Large intestine (tissue), 3 donors: Measurements from ENCODE around the gene SORBS2. TPM values are rescaled to one million over a fixed set of nuclear protein-coding genes. Genes with fewer than 3 reads are reported as not detected.

Experiments used
- DNase-seq, 2 donors: peaks; one replicate each; pipeline versions ENCODE4 v3.0.0 to v3.0.0-alpha.2; 2013
- H3K27ac ChIP-seq: one replicate; pipeline ENCODE4 v1.5.1; 2013; ENCODE audit warnings: low read length
- H3K27me3 ChIP-seq: 2 replicates; pipeline ENCODE4 v1.6.1; 2013; ENCODE audit warnings: low read length; ENCODE audit not compliant: control insufficient read depth, insufficient read depth
- H3K36me3 ChIP-seq: 2 replicates; pipeline ENCODE4 v1.6.1; 2013; ENCODE audit warnings: low read length; ENCODE audit not compliant: control insufficient read depth, insufficient read depth
- H3K4me1 ChIP-seq: one replicate; pipeline ENCODE4 v1.6.1; 2013; ENCODE audit warnings: low read length; ENCODE audit not compliant: control insufficient read depth, insufficient read depth
- H3K4me3 ChIP-seq: one replicate; pipeline ENCODE4 v1.5.1; 2013; ENCODE audit warnings: low read length
- H3K9me3 ChIP-seq: one replicate; pipeline ENCODE4 v1.6.1; 2013; ENCODE audit warnings: mild to moderate bottlenecking, low read depth, low read length, moderate library complexity; ENCODE audit not compliant: control insufficient read depth
- WGBS: methylation state at CpG from one replicate; pipeline ENCODE4 v1.1.5; 2013; ENCODE audit warnings: low lambda C conversion rate; ENCODE audit not compliant: insufficient coverage; 5-methylcytosine and 5-hydroxymethylcytosine counted together
- polyA plus RNA-seq: library from polyadenylated mRNA; unstranded; fragments of 120-200 nt; gene quantifications from one replicate; pipeline ENCODE4 v1.2.1, GENCODE V29; 2013

SORBS2 gene
- polyA plus RNA-seq, 1 donor = 34.4 TPM

DNA sequence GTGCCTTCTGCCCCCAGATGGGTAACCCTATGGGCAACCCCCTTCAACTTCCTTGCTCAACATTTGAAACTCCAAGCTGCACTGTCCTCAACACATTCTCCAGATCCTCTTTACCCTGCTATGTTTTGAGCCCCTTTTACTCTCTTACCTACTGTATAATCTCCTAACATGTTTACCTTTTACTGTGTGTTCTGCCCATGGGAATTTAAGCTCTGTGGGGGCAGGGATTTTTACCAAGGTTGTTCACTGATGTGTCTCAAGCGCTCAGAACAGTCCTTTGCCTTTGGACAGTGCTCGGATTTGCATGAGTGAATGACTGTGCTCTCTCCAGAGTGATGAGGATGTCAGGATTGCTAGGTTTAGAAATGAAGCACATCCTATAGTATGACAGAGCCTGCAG, 53.2 kb downstream of the SORBS2 start:
- H3K4me1 ChIP-seq = no peaks in the 10 kb centered on the region
- H3K27me3 ChIP-seq = no peaks in the 10 kb centered on the region
- no peak overlapping the region for H3K4me3 ChIP-seq
- WGBS = no CpG with 5 or more reads among the region's 2 CpGs
- H3K9me3 ChIP-seq = no peaks in the 10 kb centered on the region
- DNase-seq = no peak
- H3K36me3 ChIP-seq = no peaks in the 10 kb centered on the region
- no peak overlapping the region for H3K27ac ChIP-seq

DNA sequence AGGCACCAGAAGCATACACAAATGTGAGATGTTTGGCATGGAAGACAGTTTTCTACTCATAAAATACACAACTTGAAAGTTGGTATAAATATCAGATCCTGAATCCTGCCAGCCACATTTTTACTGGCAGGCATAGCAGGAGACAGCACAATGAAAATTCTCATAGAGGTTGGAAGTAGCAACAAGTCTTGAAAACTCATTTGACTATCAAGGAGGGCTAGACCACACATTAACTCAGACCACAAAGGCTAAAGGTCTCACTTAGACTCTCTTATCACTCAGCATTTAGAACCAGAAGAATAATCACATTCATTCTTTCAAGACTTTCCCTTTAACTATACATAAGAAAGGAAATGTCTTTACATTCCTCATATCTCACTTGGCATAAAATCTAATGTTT, 56.5 kb downstream of the SORBS2 start:
- Histone ChIP-seq H3K4me3 (no peak overlapping the region), H3K4me1 (no peaks in the 10 kb centered on the region), H3K36me3 (no peaks in the 10 kb centered on the region), H3K9me3 (no peaks in the 10 kb centered on the region), H3K27me3 (no peaks in the 10 kb centered on the region), H3K27ac (no peak overlapping the region)
- DNase-seq = no peak

DNA sequence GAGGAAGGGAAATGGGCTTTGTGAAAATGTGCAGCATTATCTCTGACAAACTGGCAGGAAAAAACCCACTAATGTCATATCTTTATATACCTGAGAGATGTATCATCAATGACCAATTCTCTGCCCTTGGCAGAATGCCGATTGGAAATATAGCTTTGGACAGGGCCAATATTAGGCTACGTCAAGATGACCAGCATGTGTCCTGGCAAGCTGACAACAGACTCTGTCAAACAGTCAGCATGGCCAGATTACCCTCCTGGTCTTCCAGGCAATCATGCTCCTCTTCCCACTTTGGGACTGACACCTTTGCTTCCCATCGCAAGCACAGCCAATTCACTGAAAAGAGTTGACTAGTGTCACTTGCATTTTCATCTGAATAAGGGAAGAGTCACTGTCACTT, 57.0 kb downstream of the SORBS2 start:
- Histone ChIP-seq H3K9me3 (no peaks in the 10 kb centered on the region), H3K27ac (no peak overlapping the region), H3K4me3 (no peak overlapping the region), H3K4me1 (no peaks in the 10 kb centered on the region), H3K36me3 (no peaks in the 10 kb centered on the region), H3K27me3 (no peaks in the 10 kb centered on the region)
- DNase-seq = no peak
- WGBS = no CpG with 5 or more reads among the region's 3 CpGs

DNA sequence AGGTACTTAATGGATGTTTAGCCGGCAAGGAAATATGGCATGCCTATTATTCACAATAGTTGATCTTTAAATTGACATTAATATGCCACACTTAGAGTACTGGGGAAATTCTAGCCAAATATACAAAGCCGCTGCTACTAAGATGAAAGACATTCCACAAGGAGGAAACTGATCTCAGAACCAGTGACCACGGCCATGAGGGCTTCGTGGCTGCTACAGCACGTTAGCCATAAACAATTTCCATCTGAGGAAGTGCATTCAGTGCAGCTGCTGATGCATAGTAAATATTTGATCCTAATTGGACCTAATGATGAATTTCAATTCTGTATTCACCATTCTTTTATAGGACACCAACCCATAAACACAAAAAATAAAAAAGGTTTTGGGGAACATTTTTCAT, 59.1 kb downstream of the SORBS2 start:
- Histone ChIP-seq H3K4me1 (no peaks in the 10 kb centered on the region), H3K27me3 (no peaks in the 10 kb centered on the region), H3K4me3 (no peak overlapping the region), H3K9me3 (no peaks in the 10 kb centered on the region), H3K27ac (no peak overlapping the region), H3K36me3 (no peaks in the 10 kb centered on the region)
- DNase-seq = no peak
- WGBS = 40% methylated on average over 1 of the region's 5 CpGs

DNA sequence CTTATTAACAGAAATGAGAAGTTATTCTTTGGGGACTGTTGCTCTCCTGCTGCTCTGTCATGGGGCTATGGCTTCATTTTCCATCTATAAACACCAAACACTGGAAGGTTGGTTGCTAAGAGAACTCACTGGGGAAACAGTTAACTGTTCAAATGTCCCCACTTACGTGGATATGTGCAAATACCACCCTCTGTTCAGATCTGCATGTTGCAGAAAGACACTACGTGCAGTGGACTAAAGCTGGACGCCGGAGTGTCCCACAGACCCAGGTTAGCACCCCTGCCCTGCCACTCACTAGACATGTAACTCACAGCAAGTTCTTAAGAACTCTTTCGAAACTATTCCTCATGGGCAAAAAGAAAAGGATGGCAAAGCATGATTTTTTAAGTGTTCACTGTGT, 62.1 kb downstream of the SORBS2 start:
- no peak overlapping the region for H3K27ac ChIP-seq
- peak in 1 of 2 donors; percentile 9 for DNase-seq
- no peaks in the 10 kb centered on the region for H3K27me3 ChIP-seq
- no CpG with 5 or more reads among the region's 5 CpGs for WGBS
- H3K9me3 ChIP-seq = no peaks in the 10 kb centered on the region
- H3K4me3 ChIP-seq = no peak overlapping the region
- no peaks in the 10 kb centered on the region for H3K36me3 ChIP-seq
- no peaks in the 10 kb centered on the region for H3K4me1 ChIP-seq

DNA sequence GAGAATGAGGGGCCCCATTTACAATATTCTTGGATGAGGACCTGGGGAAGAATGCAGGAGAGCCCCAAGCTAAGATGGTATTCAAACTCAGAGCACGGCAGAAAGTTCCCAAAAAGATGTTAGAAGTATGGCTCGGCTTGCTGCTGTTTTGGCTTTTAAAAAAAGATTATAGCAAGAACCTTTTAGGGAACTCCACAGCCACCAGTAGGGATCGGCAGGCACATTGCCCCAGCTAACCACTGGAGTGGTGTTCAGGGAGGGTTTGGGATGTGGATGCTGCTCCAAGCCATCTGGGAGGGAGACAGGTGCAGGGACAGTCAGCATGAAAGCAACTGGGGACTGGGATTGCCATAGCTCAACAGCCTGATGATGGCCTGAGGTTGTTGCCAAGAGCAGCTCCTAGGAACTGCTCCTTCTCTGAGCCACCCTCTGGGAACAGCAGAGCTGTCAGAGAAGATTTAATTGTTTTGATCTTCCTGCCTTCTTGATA, 63.0 kb downstream of the SORBS2 start:
- DNase-seq = no peak
- H3K9me3 ChIP-seq = no peaks in the 10 kb centered on the region
- no CpG with 5 or more reads among the region's 3 CpGs for WGBS

DNA sequence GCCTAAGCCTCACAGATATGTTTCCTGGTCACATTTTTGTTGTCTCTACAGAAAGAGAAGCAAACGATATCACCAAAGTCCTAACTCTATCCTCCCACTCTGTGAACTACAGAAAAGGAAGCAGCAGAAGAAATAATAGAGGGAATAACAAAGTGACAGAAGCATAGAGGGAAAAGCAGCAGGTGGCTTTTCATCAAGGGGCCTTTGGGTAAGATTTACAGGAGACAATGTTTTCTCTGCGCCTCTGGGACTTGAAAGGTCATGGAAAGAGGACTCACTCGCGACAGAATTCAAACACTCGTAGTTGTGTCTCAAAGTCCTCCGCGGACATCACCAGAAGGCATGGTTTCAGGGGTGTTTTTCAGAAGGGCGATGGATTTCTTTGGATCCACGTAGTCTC, 66.1 kb downstream of the SORBS2 start:
- WGBS = 91% methylated on average over 4 of the region's 9 CpGs
- Histone ChIP-seq H3K4me1 (no peaks in the 10 kb centered on the region), H3K27ac (no peak overlapping the region), H3K4me3 (no peak overlapping the region), H3K27me3 (no peaks in the 10 kb centered on the region), H3K36me3 (no peaks in the 10 kb centered on the region), H3K9me3 (no peaks in the 10 kb centered on the region)
- DNase-seq = no peak

More for the DNA sequence above, 63.0 kb downstream of the SORBS2 start:
- Histone ChIP-seq H3K36me3 (no peaks in the 10 kb centered on the region), H3K4me3 (no peak overlapping the region), H3K27ac (no peak overlapping the region), H3K4me1 (no peaks in the 10 kb centered on the region), H3K27me3 (no peaks in the 10 kb centered on the region)

DNA sequence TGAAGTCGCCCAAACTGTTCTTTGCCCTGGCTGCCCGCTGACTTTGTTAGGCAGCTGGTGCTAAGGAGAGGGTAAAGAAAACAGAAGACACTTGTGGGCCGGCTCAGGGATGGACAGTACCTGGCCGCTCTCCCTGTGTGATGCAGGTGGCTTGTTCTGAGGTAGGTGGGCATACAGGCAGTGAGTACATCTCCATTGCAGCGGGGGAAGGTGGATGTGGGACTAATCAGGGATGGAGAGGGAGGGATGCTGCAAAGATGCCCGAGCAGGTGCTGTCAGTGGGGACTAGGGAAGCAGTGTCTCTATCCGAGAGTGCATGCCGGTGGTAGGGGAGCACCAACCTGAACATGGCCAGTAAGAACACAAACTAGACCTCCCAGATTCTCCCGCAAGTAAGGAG, 67.0 kb downstream of the SORBS2 start:
- H3K27me3 ChIP-seq = no peaks in the 10 kb centered on the region
- H3K27ac ChIP-seq = no peak overlapping the region
- no peaks in the 10 kb centered on the region for H3K9me3 ChIP-seq
- H3K4me3 ChIP-seq = no peak overlapping the region
- H3K4me1 ChIP-seq = no peaks in the 10 kb centered on the region
- no peaks in the 10 kb centered on the region for H3K36me3 ChIP-seq
- no CpG with 5 or more reads among the region's 9 CpGs for WGBS
- DNase-seq = no peak

DNA sequence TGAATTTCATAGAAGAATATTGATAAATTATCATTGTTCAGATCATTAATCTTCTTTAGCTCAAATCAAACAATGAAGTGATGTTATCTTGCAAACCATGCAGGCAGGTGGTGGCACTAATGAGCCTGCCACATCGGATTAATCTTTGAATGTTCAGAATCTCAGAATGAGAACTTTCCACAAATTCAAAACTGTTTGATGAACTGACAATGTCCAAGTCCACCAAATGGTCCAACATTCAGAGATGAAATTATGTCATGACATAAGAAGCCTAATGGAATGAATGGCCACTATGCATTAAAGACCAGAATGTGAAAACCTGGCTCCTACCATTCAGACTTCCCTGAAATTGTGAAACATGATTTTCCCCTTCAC, 67.5 kb downstream of the SORBS2 start:
- DNase-seq = no peak
- no peaks in the 10 kb centered on the region for H3K9me3 ChIP-seq
- H3K27me3 ChIP-seq = no peaks in the 10 kb centered on the region
- H3K36me3 ChIP-seq = no peaks in the 10 kb centered on the region
- no peak overlapping the region for H3K4me3 ChIP-seq
- H3K27ac ChIP-seq = no peak overlapping the region
- no peaks in the 10 kb centered on the region for H3K4me1 ChIP-seq
- WGBS = no CpG with 5 or more reads among the region's 1 CpG

DNA sequence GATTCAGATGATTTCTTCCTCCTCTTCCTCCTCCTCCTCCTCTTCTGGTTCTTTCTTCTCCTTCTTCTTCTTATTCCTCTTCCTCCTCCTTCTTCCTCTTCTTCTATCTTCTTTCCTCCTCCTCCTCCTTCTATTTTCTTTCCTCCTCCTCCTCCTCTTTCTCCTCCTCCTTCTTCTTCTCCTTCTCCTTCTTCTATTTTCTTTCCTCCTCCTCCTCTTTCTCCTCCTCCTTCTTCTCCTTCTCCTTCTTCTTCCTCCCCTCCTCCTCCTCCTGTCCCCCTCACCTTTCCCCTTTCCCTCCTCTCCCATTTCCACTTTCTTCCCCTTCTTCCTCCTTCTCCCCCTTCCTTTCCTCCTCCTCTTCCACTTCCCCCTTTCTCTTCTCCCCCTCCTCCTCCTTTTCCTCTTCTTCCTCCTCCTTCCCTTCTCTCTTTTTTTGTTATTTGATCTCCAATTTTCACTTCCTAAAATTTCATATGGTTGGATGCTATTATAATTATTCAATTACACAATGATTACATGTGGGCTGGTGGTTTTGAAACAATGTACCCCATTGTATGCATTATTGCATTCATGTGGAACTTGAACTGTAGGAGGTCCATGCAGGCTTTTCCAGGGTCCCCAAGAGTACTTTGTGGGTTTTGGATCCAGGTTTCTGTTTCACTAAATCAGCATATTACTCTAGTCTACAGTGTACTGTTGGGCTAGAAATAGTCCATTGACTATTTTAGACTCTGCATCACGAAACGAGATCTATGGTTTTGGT, 68.1 kb downstream of the SORBS2 start:
- Histone ChIP-seq H3K4me1 (no peaks in the 10 kb centered on the region), H3K27ac (no peak overlapping the region), H3K4me3 (no peak overlapping the region), H3K36me3 (no peaks in the 10 kb centered on the region), H3K9me3 (no peaks in the 10 kb centered on the region), H3K27me3 (no peaks in the 10 kb centered on the region)
- WGBS = no CpG with 5 or more reads among the region's 2 CpGs
- DNase-seq = no peak

DNA sequence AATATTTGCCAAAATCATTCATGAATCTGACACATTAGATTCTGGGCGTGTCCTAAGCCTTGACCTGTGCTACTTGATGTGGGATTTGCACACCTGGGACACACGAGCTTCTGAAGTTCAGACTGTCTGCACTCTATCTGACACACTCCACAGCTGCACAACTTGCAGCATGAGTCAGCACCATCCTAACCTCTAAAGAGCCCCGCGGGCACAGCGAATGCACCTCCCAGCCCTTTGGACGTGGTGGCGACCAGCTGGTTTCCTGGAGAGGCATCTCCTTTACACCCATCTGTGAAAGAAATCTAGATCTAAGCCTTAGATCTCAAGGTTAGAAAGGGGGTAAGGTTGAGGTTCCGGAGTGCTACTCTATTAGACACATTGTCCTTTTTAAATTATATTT, 69.2 kb downstream of the SORBS2 start:
- H3K4me1 ChIP-seq = no peaks in the 10 kb centered on the region
- no peak overlapping the region for H3K27ac ChIP-seq

More for the DNA sequence above, 69.2 kb downstream of the SORBS2 start:
- DNase-seq = no peak
- Histone ChIP-seq H3K4me3 (no peak overlapping the region), H3K36me3 (no peaks in the 10 kb centered on the region), H3K27me3 (no peaks in the 10 kb centered on the region), H3K9me3 (no peaks in the 10 kb centered on the region)
- no CpG with 5 or more reads among the region's 8 CpGs for WGBS
